GM03348 (cell line): ENCODE results near the gene BAZ2B.

Experiments
- DNase-seq: peaks from one replicate; pipeline ENCODE4 v3.0.0; 2012; ENCODE audit warnings: low spot score

Gene BAZ2B

DNA sequence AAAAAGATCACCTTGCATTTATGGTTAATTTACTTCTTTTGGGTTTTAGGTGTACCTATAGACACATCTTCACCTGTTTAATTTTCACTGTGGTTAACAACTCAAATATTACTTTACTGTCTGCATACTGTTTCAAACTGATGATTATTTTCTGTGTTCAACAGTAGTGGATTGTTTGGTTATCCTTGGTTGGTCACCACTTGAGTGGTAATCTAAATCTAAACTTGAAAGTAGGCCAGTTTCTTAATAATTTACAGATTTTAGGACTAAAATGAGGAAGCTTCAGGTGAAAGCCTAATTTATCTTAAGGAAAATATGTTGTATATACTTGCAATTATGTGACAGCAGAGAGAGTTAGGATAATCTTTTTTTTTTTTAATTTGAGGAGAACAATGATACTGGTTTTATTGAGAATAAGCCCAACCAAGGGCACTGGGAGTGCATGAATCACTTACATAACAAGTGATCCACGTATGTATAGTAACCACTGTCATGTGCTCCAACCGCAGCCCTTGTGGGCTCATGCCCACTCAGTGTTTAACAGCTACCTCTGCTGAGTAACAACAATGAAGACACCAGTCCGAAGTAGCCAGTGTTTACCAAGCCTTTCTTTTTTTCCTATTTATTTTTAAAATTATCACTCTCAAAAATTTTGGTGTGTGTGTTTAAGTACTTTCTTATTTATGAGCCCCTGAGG, 298.8 kb downstream of the BAZ2B start:
- no peak for DNase-seq

DNA sequence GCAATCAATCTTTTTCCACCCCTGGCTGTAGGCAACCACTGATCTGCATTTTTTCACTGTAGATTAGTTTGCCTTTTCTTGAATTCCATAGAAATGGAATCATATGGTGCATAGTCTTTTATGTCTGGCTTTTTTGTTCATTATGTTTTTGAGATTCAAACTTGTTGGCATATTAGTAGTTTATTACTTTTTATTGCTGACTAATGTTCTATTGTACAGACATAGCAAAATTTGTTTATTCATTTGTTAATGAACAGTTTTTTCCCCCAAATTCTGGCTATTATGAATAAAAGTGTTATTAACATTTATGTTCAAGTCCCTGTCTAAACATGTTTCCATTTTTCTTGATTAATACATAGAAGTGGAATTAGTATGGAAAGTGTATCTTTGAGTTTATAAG, 308.4 kb downstream of the BAZ2B start:
- DNase-seq, result no peak

DNA sequence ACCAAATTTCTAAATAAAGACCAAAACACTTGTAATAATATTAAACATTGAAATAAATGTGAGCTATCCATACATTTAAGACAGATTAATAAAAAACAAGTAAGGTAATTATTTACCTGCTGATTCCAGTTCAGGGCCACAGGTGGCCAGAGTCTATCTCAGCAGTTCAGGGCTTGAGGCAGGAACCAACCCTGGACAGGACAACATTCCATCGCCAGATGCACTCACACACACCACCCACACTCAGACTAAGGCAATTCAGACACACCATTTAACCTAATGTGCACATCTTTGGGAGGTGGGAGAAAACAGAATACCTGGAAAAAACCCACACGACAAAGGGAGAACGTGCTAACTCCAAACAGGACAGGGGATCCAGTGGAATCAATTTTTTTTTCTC, 315.8 kb downstream of the BAZ2B start:
- no peak for DNase-seq

DNA sequence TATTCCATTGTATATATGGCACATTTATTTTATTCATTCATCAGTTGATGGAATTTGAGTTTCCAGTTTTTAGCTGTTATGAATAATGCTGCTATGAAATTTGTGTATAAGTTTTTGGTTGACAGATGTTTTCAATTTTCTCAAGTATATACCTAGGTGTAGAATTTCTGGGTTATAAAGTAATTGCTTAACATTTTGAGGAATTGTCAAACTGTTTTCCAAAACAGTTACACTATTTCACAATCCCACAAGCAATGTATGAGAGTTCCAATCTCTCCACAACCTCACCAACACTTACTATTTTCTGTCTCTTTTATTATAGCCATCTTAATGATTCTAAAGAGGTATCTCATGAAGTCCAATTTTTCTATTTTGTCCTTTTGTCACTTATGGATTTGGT, 317.4 kb downstream of the BAZ2B start:
- DNase-seq, result no peak

DNA sequence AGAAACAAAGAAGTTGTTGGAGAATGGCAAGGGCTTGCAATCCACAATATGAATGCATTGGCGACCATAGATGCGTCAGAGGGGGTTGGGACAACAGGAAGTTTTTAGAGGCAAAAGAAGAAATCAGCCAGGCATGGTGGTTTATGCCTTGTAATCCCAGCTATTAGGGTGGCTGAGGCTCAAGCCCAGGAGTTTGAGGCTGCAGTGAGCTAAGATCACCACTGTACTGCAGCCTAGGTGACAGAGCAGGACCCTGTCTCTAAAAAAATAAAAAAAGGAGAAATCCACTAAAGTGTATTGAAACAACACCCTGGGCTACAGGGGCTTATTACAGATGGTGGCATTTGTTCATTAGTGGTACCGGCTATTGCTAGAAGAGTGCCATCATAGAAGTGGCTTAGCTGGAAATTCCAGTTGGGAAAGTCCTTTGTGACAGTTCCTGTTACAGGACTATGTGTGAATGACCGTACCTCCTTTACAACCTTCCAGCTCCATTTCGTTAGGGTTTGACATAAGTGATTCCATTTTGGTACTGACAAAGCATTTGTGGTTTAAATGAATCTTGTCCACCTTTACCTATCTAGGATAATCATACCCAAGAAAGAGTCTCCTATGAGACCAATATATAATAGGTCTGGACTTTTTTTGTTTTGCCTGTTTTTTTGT, 319.2 kb downstream of the BAZ2B start:
- DNase-seq, result no peak

DNA sequence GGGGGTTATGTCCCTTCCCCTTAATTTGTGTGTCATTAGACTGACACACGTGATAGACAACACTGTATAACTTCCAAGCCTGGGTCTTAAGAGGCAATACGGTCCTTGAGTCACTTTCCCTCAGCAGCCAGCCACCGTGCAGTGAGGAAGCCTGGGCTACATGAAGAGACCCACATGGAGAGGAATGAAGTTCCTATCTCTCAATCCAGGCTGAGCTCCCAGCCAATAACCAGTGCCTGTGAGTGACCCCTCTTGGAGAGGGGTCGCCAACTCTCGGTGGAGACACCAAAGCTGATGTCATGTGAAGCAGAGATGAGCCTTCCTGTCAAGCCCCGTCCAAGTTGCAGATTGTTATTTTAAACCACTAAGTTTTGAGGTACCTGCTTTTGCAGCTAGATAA, 324.2 kb downstream of the BAZ2B start:
- DNase-seq, result no peak

DNA sequence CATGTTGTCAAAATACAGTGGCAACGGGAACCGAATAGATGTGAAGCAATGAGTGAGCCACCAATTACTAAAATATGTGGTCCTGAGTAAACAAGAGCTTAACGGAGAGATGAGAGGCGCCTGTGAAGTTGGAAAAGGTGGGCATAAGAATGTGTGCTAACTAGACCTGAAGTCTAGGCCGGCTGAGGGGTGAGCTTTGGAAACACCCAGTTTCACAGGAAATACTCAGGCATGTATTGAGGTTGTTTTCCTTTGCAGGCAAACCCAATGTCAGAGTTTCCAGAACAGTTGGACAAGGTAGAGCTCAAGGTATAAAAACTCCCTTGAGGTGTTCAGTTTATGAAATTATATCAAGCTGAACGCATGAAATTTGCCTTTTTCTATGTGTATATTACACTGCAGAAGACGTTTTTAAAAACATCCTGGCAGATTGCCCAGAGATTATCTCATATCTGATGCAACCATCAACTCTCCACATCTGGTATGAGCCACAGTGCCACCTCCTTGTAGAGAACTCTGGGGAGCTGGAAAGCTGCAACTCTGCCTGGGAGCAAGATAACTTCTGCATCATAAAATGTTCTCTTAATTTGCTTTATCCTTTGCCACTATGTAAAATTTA, 325.9 kb downstream of the BAZ2B start:
- DNase-seq, result peak; percentile 82

DNA sequence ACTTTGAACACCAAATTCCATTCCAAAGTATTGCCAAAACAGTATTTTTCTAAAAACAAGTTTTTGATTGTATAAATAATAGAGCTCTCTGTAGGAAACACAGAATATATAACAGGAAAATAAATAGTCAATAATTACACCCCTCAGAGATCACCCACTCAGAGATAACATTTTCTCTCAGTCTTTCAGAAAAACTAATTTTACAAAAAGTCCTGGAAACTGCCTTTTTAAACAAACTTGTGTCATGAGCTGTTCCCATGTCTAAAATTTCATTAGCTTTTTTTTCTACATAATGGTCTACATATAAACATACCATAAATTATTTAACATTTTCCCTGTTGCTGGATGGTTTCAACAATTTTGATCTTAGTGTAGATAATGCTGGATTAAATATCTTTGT, 328.6 kb downstream of the BAZ2B start:
- DNase-seq, result no peak

DNA sequence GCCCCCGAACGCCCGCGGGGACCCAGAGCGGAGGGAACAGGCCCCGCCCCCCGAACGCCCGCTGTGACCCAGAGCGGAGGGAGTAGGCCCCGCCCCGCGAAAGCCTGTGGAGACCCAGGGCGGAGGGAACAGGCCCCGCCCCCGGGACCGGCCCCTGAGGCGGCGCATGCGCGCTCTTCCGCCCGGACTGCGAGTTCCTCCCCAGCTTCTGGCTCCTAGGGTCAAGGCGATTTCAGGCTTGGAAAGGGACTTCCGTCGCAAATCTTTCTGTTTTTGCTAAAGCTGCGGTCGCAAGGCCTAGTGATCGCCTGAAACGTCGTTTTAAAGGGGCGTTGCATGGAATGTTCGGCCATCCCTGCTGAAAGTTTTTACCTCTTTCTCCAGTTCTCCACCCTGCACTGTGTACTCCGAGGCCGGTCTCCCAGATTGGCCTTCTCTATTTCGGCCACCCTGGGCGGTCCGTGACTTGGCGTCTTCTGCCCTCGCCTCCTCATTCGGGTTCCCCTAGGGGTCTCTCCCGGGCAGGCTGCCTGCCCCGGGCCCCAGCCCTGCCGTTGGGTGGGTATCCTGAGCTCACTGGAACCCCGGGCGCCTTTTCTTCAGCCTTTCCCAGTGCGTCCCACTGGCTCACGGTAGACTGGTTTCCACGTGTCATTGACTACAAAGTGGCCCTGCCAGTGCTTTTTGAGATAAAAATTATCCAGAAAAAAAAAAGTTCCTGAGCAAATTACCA, 329.5 kb downstream of the BAZ2B start:
- DNase-seq, result peak; percentile 100

DNA sequence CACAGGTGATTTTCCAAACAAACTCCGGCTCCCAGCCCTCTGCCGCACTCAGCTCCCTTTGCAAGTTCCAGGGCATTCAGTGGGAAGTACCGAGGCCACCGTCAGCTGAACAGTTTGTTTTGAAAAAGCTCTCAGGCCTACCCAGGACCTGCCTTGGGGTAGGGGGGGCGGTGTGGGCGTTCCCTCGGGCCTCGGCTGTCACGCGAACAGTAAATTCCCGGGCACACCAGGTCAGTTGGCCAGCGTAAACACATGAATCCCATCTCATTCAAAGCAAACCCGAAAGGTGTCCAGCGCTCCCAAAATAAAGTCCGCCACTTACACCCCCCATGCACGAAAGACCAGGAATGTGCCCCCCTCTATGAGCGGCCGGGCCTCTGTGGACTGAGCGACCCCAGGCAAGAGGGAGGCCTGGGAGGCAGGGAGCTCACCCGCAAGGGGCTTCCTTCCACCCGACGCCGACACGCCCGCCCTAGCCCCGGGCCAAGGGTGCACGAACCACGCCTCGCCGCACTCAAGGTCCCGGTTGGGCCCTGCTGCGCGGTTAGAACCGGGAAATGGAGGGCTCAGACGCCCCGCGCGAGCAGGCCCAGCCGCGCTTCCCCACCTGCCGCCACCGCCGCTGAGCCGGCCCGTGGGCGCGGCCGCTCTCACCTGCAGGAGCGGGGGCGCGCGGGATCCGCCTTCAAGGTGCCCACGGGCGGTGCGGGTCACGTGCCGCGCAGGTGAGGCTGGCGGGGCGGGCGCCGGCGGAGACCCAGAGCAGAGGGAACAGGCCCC, 330.2 kb downstream of the BAZ2B start, which contains the start of gene WDSUB1:
Gene WDSUB1 (minus strand): TSS at position 775 of the 780 bp plus-strand sequence. CDS start 3,634 bp downstream, outside the sequence.
- peak; percentile 74 for DNase-seq

DNA sequence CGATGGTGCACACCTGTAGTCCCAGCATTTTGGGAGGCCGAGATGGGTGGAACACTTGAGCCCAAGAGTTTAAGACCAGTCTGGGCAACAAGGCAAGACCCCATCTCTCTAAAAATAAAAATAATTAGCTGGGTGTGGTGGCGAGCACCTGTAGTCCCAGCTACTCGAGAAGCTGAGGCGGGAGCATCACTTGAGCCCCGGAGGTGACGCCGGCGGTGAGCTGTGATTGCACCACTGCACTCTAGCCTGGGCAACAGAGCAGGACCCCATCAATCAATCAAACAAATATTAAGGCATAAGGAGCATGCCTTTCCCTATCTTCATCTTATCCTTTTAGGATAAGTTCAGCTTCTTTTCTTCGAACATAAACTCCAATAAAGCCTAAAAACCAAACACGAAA, 330.9 kb downstream of the BAZ2B start:
- DNase-seq, result no peak

DNA sequence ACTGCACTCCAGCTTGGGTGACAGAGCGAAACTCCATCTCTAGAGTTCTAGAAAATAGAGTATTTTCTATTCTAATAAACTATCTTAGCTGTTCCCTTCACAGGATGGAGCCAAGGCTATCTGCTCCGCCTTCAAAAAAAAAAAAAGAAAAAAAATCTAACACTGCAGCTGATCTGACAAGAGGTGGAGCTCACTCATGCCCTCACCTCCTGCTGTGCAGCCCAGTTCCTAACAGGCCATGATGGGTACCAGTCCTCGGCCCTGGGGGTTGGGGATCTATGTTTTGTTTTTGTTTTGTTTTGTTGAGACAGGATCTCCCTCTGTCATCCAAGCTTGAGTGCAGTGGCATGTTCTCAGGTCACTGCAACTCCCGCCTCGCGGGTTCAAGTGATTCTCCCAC, 332.8 kb downstream of the BAZ2B start:
- DNase-seq, result no peak

DNA sequence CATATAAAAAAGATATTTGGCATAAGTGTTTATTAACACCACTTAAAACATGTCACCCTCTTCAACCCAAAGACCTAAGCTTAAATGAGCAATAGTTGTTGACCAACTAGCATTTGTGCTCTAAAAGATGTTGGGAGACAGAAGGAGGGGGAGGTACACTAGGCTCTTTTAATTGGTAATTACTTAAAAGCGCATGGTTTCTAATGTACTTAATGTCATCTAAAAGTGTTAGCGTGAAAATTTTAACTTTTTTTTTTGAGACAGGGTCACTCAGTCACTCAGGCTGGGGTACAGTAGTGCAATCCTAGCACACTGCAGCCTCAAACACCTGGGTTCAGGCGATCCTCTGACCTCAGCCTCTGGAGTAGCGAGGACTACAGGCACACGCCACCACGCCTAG, 335.3 kb downstream of the BAZ2B start:
- DNase-seq, result no peak

DNA sequence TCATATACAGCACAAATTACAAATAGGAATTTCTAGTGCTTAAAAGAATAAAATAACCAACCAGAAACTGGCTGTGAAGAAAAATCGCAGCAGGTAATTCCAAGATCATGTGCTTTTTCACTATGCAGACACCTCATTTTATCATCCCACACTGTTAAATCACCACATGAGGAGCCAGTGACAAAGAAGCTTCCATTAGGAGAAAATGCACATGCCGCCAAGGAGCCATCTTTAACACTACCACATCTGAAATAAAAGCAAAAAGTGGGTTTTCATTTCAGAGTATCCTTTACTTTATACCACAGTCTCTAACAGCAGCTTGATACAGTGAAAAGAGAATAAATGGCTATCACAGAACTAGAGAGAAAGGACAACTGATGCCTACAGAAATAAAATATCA, 336.6 kb downstream of the BAZ2B start:
- no peak for DNase-seq

DNA sequence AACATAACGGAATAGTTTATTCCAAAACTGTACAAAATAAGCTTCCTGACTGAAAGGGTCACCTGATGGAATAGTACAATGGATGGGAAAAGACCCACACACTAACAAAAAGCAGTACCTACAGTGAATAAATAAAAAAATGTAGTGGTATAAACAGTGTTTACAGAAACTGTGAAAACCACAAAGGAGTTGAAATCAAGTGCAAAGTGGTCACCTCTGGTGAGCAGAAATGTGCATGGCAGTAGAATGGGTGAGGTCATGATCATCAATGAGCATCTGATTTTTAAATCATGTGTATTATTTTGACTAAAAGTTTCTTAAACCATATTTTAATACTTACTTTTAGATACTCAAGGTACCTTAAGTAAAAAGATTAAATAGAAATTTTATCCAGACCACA, 341.2 kb downstream of the BAZ2B start:
- no peak for DNase-seq

DNA sequence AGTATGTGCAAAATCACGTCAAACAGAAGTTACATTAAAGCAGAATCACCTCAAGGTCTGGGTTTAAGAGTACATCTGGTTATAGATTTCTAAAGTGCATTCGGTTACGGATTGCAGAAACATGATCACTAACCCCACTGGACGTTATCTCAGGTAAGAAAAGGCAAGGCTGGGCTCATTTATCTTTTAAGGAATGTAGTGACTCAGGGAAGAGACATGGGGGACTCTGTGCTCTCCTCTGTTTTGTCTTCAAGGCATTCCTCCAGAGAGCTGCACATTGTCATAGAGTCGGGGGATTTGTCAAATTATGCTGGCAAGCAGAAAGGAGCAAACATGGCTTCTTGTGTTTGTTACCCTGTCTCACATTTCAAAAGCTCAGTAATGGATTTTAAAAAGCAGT, 344.2 kb downstream of the BAZ2B start:
- DNase-seq, result no peak

DNA sequence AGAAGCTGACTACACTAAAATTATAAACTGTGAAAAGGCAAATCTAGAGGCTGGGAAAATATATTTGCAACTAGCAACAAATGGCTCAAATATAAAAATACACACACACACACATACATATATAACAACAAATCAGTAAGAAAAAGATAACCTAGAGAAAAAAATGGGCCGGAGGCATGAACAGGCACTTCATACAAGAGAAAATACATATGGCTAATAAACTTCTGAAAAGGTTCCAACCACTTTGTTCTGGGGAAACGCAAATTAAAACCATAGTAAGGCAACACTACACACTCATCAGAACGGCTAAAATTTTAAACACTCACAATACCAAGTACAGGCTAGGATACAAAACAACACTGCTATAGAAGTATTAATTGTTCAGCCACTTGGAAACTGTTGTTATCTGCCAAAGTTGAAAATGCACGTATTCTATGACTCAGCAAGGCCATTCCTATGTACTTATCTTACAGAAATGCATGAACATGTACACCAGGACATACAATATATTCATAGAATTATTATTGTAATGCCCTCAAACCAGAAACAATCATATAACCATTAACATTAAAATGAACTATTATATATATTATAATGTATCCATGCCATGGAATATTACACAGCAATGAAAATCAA, 345.5 kb downstream of the BAZ2B start:
- no peak for DNase-seq
